Activated CD4-positive, alpha-beta T cell treated with anti-CD3 and anti-CD28 coated beads, Interleukin-10, Interleukin-2, amounts not matched to agents 100 ng/mL and 50 ng/mL, durations not matched to agents 16 hours and 8 hours (primary cell): ENCODE data around the gene GSK3B.
A peak's percentile ranks its signal among the peaks of the same experiment; 100 is the strongest.
"Not testable (repeated sequence)": the region's sequence is repeated elsewhere in the genome, so short reads cannot be mapped to it uniquely, and the experiment has no call there.

Experiments
- DNase-seq: peaks from one replicate; pipeline ENCODE4 v3.0.0-alpha.2; 2020

Gene GSK3B

GRCh38 chr3:119927190-119927589, 167.1 kb downstream of the GSK3B start:
- DNase-seq: no peak

DNA sequence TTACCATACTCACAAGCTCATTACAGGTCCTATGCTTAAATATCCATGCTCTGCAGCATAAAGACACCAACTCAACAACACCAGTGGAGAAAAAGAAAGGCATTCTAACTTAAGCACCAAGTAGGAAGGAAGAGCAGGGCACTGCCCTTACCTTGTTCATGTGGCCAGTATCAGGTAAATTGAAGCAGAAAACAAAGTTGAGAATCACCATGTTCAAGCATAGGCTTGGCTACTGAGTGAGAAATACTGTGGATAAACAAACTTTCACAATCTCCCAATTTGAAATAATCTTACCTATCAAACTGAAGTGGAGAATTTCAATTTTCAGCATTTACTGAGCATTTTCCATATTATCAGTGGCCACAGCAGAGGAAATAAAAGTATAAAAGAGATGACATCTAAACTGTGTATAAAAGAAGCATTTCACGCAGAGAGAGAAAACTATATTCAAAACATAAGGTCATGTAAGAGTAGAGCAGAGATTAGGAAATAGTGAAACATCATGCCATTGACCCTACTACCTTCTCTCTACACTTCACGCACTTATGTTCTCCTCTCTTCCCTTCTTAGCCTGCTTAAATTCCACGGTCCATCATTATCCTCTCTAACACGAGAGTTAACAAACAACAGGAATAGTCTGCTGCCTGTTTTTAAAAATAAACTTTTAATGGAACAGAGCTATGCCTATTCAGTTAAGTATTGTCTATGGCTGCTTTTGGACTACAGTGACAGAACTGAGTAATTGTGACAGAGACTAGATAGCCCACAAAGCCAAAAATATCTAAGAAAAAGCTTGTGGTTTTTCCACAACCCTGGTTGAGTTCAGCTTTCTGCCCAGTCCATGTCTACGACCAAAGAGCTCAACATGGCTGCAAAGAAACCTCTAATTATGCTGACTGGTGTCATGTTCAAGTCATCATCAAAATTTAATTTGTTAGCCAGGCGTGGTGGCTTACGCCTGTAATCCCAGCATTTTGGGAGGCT, 169.8 kb downstream of the GSK3B start:
- DNase-seq: no peak

DNA sequence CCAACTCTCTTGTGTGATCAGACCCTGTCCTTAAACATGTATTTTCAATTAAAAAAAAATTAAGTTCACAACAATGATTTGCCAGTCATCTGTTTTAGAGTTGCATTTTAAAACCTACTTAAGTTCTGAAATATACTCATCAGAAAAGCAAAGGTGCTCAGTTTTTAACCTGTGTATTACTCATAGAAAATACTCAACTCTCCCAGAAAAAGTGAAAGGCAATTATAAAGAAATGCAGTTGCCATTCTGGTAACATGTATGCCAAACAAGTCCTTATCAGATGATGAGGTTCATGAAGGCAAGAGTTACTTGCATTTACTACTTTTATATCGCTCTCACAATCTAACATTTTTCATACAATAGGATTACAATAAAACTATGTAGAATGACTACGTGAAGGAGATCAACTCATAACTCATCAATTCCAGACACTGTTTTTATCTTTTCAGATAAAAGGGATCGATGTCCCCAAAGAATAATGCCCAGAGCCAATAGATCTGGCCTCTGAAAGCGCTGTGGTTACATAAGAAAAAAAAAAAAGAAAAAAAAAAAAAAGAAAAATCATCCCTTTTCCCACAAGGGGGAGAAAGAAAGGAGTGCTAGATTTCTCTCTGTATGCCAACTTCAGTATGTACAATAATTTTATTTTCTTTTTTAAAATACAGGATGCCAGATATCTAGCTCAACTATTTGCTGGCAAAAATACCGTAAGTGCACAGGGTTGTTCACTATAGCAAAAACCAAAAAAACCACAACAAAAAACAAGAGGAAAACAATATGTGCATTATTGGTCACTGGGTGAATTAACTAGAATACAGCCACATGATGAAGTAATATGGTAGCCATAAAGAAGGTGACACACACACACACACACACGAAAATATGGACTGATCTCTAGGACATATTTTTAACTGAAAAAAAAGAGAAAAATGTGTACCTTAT, 175.0 kb downstream of the GSK3B start:
- DNase-seq: peak; percentile 17

GRCh38 chr3:119913021-119913420, 181.2 kb downstream of the GSK3B start:
- DNase-seq: no peak

DNA sequence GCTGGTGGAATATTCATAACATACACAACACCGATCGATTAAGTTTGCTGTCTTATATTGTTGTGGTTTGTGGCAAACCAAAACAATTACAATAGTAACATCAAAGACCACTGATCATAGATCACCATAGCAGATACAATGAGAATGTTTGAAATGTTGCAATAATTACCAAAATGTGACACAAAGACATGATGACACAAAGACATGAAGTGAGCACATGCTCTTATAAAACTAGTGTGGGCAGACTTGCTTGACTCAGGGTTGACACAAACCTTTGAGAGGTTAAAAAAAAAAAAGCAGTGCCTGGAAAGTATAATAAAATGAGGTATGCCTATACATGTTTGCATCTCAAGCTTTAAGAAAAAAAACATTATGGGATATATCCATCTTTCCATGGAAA, 182.0 kb downstream of the GSK3B start:
- peak; percentile 62 for DNase-seq

DNA sequence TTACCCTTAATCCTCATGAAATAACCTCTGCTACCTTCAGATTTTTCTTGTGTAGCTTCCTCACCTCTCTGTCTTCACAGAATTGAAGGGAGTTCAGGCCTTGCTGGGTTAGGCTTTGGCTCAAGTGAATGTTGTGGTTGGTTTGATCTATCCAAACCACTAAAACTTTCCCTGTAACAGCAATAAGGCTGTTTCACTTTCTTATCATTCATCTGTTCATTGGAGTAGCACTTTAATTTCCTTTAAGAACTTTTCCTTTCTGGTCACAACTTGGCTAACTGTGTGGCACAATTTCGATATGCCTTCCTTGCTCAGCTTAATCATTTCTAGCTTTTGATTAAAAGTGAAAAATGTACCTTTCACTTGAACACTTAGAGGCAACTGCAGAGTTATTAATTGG, 182.5 kb downstream of the GSK3B start:
- peak; percentile 70 for DNase-seq

- DNase-seq: no peak
Measured at GRCh38 chr3:119902061-119902460, 192.2 kb downstream of the GSK3B start.

- no peak for DNase-seq
Measured at GRCh38 chr3:119901148-119901547, 193.1 kb downstream of the GSK3B start.

- DNase-seq: no peak
Measured at GRCh38 chr3:119899192-119899511, 195.1 kb downstream of the GSK3B start.

- no peak for DNase-seq
Measured at GRCh38 chr3:119898478-119899191, 195.6 kb downstream of the GSK3B start.

DNA sequence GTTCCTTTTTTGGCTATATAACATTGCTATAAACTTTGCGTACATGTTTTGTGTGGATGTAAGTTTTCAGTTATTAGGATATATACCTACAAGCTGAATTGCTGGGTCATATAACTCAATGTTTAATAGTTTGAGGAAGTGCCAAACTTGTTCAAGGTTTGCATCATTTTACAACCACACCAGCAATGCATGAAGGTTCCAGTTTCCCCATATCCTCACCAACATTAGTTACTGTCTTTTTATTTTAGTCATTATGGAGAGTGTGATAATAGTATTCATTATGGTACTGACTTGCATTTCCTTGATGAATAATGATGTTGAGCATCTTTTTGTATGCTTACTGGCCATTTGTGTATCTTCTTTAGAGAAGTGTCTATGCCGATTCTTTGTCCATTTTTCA, 200.1 kb downstream of the GSK3B start:
- DNase-seq: peak; percentile 41

GRCh38 chr3:119893769-119894168, 200.5 kb downstream of the GSK3B start:
- DNase-seq: peak; percentile 16

GRCh38 chr3:119891944-119892721, 202.1 kb downstream of the GSK3B start:
- DNase-seq: peak; percentile 65

GRCh38 chr3:119888681-119889080, 205.6 kb downstream of the GSK3B start:
- not testable (repeated sequence) for DNase-seq

DNA sequence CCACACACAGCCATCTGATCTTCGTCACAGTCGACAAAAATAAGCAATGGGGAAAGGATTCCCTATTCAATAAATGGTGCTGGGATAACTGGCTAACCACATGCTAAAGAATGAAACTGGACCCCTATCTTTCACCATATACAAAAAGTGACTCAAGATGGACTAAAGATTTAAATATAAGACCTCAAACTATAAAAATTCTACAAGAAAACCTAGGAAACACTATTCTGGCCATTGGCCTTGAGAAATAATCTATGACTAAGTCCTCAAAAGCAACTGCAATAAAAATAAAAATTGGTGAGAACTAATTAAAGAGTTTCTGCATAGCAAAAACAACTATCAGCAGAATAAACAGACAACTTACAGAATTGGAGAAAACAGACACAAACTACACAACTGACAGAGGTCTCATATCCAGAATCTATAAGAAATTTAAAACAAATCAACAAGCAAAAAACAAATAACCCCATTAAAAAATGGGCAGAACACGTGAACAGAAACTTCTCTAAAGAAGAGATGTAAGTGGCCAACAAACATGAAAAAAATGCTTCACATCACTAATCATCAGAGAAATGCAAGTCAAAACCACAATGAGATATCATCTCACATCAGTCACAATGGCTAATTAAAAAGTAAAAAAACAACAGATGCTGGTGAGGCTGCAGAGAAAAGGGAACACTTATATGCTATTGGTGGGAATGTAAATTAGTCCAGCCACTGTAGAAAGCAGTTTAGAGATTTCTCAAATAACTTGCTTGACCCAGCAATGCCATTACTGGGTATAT, 208.3 kb downstream of the GSK3B start:
- no peak for DNase-seq

DNA sequence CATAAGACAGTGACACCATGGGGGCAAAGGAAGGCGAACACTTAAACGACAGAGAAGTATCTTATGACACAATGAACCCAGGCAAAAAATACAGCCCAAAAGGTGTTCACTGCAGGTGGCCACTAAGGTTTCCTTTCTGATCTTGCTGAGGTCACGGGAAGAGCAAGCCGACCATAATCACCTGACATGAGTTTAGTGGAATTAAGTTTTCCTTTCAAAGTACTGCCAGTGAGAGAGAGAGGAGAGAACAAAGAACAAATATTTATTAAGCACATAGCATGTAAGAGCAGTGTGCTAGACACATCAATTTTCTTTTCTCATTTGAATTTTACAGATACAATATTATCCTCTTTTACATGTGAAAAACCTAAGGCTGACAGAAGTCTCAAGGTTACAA, 210.1 kb downstream of the GSK3B start:
- no peak for DNase-seq

DNA sequence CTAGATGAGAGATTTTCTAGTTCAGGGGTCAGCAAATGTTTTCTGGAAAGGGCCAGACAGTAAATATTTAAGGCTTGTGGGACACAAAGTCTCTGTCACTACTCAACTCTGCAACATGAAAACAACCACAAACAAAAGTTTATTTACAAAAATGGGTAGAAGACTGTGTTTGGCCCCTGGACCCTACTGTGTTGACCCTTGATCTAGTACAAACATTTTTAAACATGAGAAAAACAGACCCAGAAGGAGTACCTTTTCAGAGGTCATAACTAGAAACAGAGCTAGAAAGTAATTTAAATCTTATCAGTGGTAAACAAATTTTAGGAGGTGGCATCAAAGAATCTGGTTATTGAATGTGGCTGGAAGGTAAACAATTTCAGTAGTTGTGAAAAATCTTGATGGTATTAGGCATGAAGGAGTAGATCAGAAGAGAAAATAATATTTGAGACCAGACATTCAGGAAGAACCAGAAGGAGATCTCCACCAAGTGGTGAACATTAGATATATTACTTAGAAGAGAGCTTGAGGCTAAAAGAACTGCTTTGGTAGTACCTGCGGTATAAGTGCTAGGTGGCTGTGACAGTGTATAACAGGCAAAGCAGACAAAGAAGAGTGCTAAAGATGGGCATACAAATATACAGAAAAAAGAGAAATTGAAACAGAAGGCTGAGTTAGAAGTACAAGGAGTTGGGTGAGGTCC, 210.6 kb downstream of the GSK3B start:
- no peak for DNase-seq

DNA sequence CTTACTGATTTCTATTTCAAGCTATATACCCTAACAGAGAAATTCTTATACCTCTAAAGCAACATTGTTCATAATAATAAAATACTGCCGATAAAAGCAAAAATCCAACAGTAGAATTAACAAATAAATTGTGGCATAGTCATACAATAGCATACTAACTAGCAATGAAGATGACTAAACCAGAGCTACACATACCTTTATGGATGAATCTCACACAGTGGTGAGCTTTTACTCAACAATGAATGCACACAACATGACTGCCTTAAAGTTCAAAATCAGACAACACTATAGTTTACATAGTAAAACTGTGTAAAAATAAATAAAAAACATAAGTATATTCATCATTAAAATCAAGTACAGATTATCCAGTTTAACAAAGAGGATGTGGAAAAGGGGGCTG, 213.3 kb downstream of the GSK3B start:
- DNase-seq: no peak

GRCh38 chr3:119873646-119874045, 220.6 kb downstream of the GSK3B start:
- no peak for DNase-seq

- no peak for DNase-seq
Measured at GRCh38 chr3:119872773-119873172, 221.5 kb downstream of the GSK3B start.

GRCh38 chr3:119871571-119871970, 222.7 kb downstream of the GSK3B start:
- no peak for DNase-seq
